Thyroid gland (tissue), 4 donors: Measurements from ENCODE around the gene CENPF. TPM values are rescaled to one million over a fixed set of nuclear protein-coding genes. Genes with fewer than 3 reads are reported as not detected.
"Not testable (repeated sequence)": the region's sequence is repeated elsewhere in the genome, so short reads cannot be mapped to it uniquely, and the experiment has no call there.

Experiments used
- DNase-seq, 2 donors: peaks; one replicate each; pipeline ENCODE4 v3.0.0-alpha.2; 2019
- H3K27ac ChIP-seq, 3 donors: fragments of 200-600 bp; sonication (generic); 1 replicate in 2 of 3; 2 replicates in 1 of 3; pipeline ENCODE4 v1.5.1; 2016 to 2019; ENCODE audit warnings: mild to moderate bottlenecking in 1 of 3, moderate library complexity in 1 of 3
- H3K27me3 ChIP-seq: fragments of 200-600 bp; sonication (generic); one replicate; pipeline ENCODE4 v1.5.1; 2019
- H3K36me3 ChIP-seq, 2 donors: fragments of 200-600 bp; sonication (generic); one replicate each; pipeline ENCODE4 v1.5.1; 2016 to 2019
- H3K4me1 ChIP-seq, 2 donors: fragments of 200-600 bp; sonication (generic); one replicate each; pipeline ENCODE4 v1.5.1; 2017 to 2019
- H3K4me3 ChIP-seq, 3 donors: fragments of 200-600 bp; sonication (generic); replicated peaks in 1 of 3; 1 replicate in 2 of 3; 2 replicates in 1 of 3; pipeline ENCODE4 v1.5.1; 2016; ENCODE audit warnings: mild to moderate bottlenecking in 1 of 3
- H3K9me3 ChIP-seq: fragments of 200-600 bp; sonication (generic); one replicate; pipeline ENCODE4 v1.5.1; 2017
- CTCF ChIP-seq, 6 experiments: fragments of 200-600 bp in 3 of 6; fragments of 450-650 bp in 3 of 6; sonication (generic) in 3 of 6; IDR thresholded peaks; one replicate each; pipeline ENCODE4 v1.5.1; 2016 to 2019; ENCODE audit warnings: antibody characterized with exemption in 6 of 6, mild to moderate bottlenecking in 2 of 6, inconsistent platforms in 1 of 6, moderate library complexity in 1 of 6
- POLR2A ChIP-seq, 2 donors: fragments of 450-650 bp; IDR thresholded peaks; one replicate each; pipeline ENCODE4 v1.6.1; 2017; ENCODE audit warnings: antibody characterized with exemption in 2 of 2, mild to moderate bottlenecking in 2 of 2, moderate library complexity in 1 of 2
- WGBS, 2 donors: methylation state at CpG; one replicate each; pipeline ENCODE4 v1.1.5; 2017; 5-methylcytosine and 5-hydroxymethylcytosine counted together
- intact Hi-C: fragments of 100-400 bp; cut with DNase I; formaldehyde crosslinking; loops from one replicate; pipeline ENCODE4 v1.15.1; 2023
- total RNA-seq, 4 donors: library from RNA; depleted of rRNA; stranded (reverse); fragments of >200 nt; gene quantifications; one replicate each; pipeline ENCODE4 v1.2.3, GENCODE V29; 2016

Gene CENPF
- total RNA-seq, 4 donors from 2014 or later = 0.27 to 1.0 (median 0.55) TPM

- DNase-seq, intact Hi-C loops, H3K4me1 ChIP-seq, H3K4me3 ChIP-seq, H3K9me3 ChIP-seq, H3K27ac ChIP-seq, H3K36me3 ChIP-seq, H3K27me3 ChIP-seq: not testable (repeated sequence)
- WGBS, 2 donors = 99% methylated on average over 20 to 22 of the region's 43 CpGs
These were observed 5.8 kb downstream of the CENPF start for GRCh38 chr1:214608817-214609216.

GRCh38 chr1:214609692-214610091 lies 6.7 kb downstream of the CENPF start:
- H3K4me1 ChIP-seq = no peaks in the 10 kb centered on the region
- DNase-seq = no peak
- H3K27ac ChIP-seq = no peak overlapping the region
- H3K4me3 ChIP-seq = no peak overlapping the region
- 96 to 100% methylated on average over 1 of the region's 1 CpG for WGBS, 2 donors
- intact Hi-C loops = no loop called here
- no peaks in the 10 kb centered on the region for H3K36me3 ChIP-seq
- no peaks in the 10 kb centered on the region for H3K27me3 ChIP-seq
- H3K9me3 ChIP-seq = no peaks in the 10 kb centered on the region
- TF ChIP-seq POLR2A (IDR thresholded peaks at IDR 0.05) = no peak
- TF ChIP-seq CTCF (IDR thresholded peaks at IDR 0.05) = no peak

- H3K9me3 ChIP-seq, H3K27me3 ChIP-seq, H3K36me3 ChIP-seq, H3K4me1 ChIP-seq, intact Hi-C loops, H3K4me3 ChIP-seq, DNase-seq, H3K27ac ChIP-seq: not testable (repeated sequence)
These were observed 7.1 kb downstream of the CENPF start for GRCh38 chr1:214610136-214610535.

GRCh38 chr1:214615109-214615508 lies 12.1 kb downstream of the CENPF start:
- H3K36me3 ChIP-seq = no peaks in the 10 kb centered on the region

GRCh38 chr1:214615871-214616270 lies 12.9 kb downstream of the CENPF start:
- Histone ChIP-seq H3K9me3 (no peaks in the 10 kb centered on the region), H3K36me3 (no peaks in the 10 kb centered on the region), H3K27ac (no peak overlapping the region), H3K4me1 (no peaks in the 10 kb centered on the region), H3K27me3 (no peaks in the 10 kb centered on the region), H3K4me3 (no peak overlapping the region)
- TF ChIP-seq POLR2A (IDR thresholded peaks at IDR 0.05) = no peak
- no peak for TF ChIP-seq CTCF (IDR thresholded peaks at IDR 0.05)
- no peak for DNase-seq
- intact Hi-C loops = no loop called here
- 86% methylated on average over 3 of the region's 3 CpGs for WGBS, 2 donors

More at GRCh38 chr1:214615109-214615508, 12.1 kb downstream of the CENPF start:
- TF ChIP-seq POLR2A (IDR thresholded peaks at IDR 0.05) (no peak), CTCF (IDR thresholded peaks at IDR 0.05) (no peak)
- no peaks in the 10 kb centered on the region for H3K9me3 ChIP-seq
- no peak for DNase-seq
- no peak overlapping the region for H3K27ac ChIP-seq
- H3K27me3 ChIP-seq = no peaks in the 10 kb centered on the region
- no peaks in the 10 kb centered on the region for H3K4me1 ChIP-seq
- 98% methylated on average over 6 of the region's 6 CpGs for WGBS, 2 donors
- H3K4me3 ChIP-seq = no peak overlapping the region
- intact Hi-C loops = no loop called here

GRCh38 chr1:214617246-214617645 lies 14.3 kb downstream of the CENPF start:
- WGBS, 2 donors = 91 to 94% methylated on average over 4 of the region's 4 CpGs
- intact Hi-C loops = no loop called here
- no peak for DNase-seq
- TF ChIP-seq POLR2A (IDR thresholded peaks at IDR 0.05) (no peak), CTCF (IDR thresholded peaks at IDR 0.05) (no peak)
- no peak overlapping the region for H3K27ac ChIP-seq
- H3K36me3 ChIP-seq = no peaks in the 10 kb centered on the region
- no peaks in the 10 kb centered on the region for H3K9me3 ChIP-seq
- no peak overlapping the region for H3K4me3 ChIP-seq
- no peaks in the 10 kb centered on the region for H3K4me1 ChIP-seq
- no peaks in the 10 kb centered on the region for H3K27me3 ChIP-seq
